Prostate gland (tissue), 2 donors: ENCODE data around the gene PON3.

ENCODE experiments used
- POLR2A ChIP-seq: fragments of 450-650 bp; IDR thresholded peaks from one replicate; pipeline ENCODE4 v1.6.1; 2016; ENCODE audit warnings: antibody characterized with exemption, mild to moderate bottlenecking
- POLR2AphosphoS5 ChIP-seq: sonication (generic); formaldehyde crosslinking; IDR thresholded peaks from one replicate; pipeline ENCODE4 v1.6.1; 2017; ENCODE audit warnings: antibody characterized with exemption
- TF ChIP-seq, protein P1 (sequence below), 4 experiments: fragments of 200-600 bp in 2 of 4; fragments of 450-650 bp in 2 of 4; sonication (generic) in 2 of 4; IDR thresholded peaks; 1 replicate in 3 of 4; 2 replicates in 1 of 4; pipeline ENCODE4 v1.5.1; 2016 to 2019; ENCODE audit warnings: antibody characterized with exemption in 4 of 4, mild to moderate bottlenecking in 2 of 4, moderate library complexity in 2 of 4

DNA sequence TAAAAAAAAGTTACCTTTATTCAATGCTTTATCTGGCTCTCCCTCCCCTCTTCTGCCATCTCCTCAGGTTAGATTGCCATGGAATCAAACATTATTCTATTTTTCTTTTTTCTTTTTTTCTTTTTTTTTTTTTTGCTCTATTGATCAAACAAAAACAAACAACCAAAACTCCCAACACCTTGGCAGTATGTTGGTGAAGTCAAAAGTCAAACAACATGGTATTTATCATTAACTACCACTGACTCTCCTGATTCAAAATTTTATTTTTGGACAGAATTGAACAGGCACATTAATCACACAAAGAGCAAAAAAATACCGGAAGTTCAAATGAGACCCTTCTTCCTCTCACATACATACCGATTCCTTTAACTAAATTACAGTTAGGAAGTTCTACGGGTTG, 78.2 kb downstream of the PON3 start:
- TF ChIP-seq, protein P1, sequence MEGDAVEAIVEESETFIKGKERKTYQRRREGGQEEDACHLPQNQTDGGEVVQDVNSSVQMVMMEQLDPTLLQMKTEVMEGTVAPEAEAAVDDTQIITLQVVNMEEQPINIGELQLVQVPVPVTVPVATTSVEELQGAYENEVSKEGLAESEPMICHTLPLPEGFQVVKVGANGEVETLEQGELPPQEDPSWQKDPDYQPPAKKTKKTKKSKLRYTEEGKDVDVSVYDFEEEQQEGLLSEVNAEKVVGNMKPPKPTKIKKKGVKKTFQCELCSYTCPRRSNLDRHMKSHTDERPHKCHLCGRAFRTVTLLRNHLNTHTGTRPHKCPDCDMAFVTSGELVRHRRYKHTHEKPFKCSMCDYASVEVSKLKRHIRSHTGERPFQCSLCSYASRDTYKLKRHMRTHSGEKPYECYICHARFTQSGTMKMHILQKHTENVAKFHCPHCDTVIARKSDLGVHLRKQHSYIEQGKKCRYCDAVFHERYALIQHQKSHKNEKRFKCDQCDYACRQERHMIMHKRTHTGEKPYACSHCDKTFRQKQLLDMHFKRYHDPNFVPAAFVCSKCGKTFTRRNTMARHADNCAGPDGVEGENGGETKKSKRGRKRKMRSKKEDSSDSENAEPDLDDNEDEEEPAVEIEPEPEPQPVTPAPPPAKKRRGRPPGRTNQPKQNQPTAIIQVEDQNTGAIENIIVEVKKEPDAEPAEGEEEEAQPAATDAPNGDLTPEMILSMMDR (IDR thresholded peaks at IDR 0.05), result no peak
- no peak for TF ChIP-seq POLR2A
- no peak for TF ChIP-seq POLR2AphosphoS5
